Mesendoderm (in vitro differentiated cells): ENCODE measurements around the gene SIDT2.

ENCODE experiments used
- DNase-seq: peaks from one replicate; pipeline ENCODE4 v3.0.0; 2013
- H2AK5ac ChIP-seq: 2 replicates; pipeline ENCODE4 v1.6.1; 2013; ENCODE audit warnings: low read length, inconsistent platforms
- H2BK120ac ChIP-seq: 2 replicates; pipeline ENCODE4 v1.6.1; 2013; ENCODE audit warnings: low read depth, mild to moderate bottlenecking, low read length, moderate library complexity, mixed read lengths
- H2BK15ac ChIP-seq: replicated peaks from 2 replicates; pipeline ENCODE4 v1.6.1; 2013; ENCODE audit warnings: low read depth, mild to moderate bottlenecking, moderate library complexity
- H2BK5ac ChIP-seq: 2 replicates; pipeline ENCODE4 v1.6.1; 2013; ENCODE audit warnings: low read length, inconsistent platforms
- H3K18ac ChIP-seq: 2 replicates; pipeline ENCODE4 v1.6.1; 2013; ENCODE audit warnings: mild to moderate bottlenecking, low read length, mixed read lengths
- H3K23ac ChIP-seq: one replicate; pipeline ENCODE4 v1.6.1; 2013; ENCODE audit warnings: low read length
- H3K27ac ChIP-seq: 2 replicates; pipeline ENCODE4 v1.5.1; 2013; ENCODE audit warnings: low read depth, mild to moderate bottlenecking, inconsistent platforms, low read length, moderate library complexity
- H3K27me3 ChIP-seq: 2 replicates; pipeline ENCODE4 v1.6.1; 2013; ENCODE audit warnings: low read length, control low read depth, mild to moderate bottlenecking, inconsistent platforms; ENCODE audit not compliant: insufficient read depth, poor library complexity
- H3K36me3 ChIP-seq: 2 replicates; pipeline ENCODE4 v1.6.1; 2013; ENCODE audit warnings: low read length, inconsistent platforms; ENCODE audit not compliant: control insufficient read depth, insufficient read depth
- H3K4ac ChIP-seq: one replicate; pipeline ENCODE4 v1.6.1; 2013; ENCODE audit warnings: low read depth, mild to moderate bottlenecking, low read length, moderate library complexity
- H3K4me1 ChIP-seq: 2 replicates; pipeline ENCODE4 v1.6.1; 2013; ENCODE audit warnings: low read depth, low read length, inconsistent platforms; ENCODE audit not compliant: control insufficient read depth
- H3K4me2 ChIP-seq: 2 replicates; pipeline ENCODE4 v1.6.1; 2013; ENCODE audit warnings: low read length
- H3K4me3 ChIP-seq: 2 replicates; pipeline ENCODE4 v1.5.1; 2013; ENCODE audit warnings: mild to moderate bottlenecking, low read length
- H3K56ac ChIP-seq: one replicate; pipeline ENCODE4 v1.6.1; 2013; ENCODE audit warnings: low read length
- H3K79me1 ChIP-seq: 2 replicates; pipeline ENCODE4 v1.6.1; 2013; ENCODE audit warnings: low read length, inconsistent platforms
- H3K79me2 ChIP-seq: 2 replicates; pipeline ENCODE4 v1.6.1; 2013; ENCODE audit warnings: mild to moderate bottlenecking, low read length; ENCODE audit not compliant: control insufficient read depth, insufficient read depth
- H3K9ac ChIP-seq: 2 replicates; pipeline ENCODE4 v1.6.1; 2013; ENCODE audit warnings: low read length, inconsistent platforms
- H4K5ac ChIP-seq: one replicate; pipeline ENCODE4 v1.6.1; 2013; ENCODE audit warnings: low read length
- H4K8ac ChIP-seq: one replicate; pipeline ENCODE4 v1.6.1; 2013; ENCODE audit warnings: low read depth, mild to moderate bottlenecking, control low read depth, low read length, moderate library complexity
- WGBS: extraction: QIAGEN DNeasy Blood & Tissue Kit; methylation state at CpG from one replicate; pipeline ENCODE4 v1.1.7; 2013; ENCODE audit warnings: low lambda C conversion rate, missing lambda C conversion rate; ENCODE audit not compliant: insufficient coverage; ENCODE audit errors: extremely low coverage; 5-methylcytosine and 5-hydroxymethylcytosine counted together

The SIDT2 gene

DNA sequence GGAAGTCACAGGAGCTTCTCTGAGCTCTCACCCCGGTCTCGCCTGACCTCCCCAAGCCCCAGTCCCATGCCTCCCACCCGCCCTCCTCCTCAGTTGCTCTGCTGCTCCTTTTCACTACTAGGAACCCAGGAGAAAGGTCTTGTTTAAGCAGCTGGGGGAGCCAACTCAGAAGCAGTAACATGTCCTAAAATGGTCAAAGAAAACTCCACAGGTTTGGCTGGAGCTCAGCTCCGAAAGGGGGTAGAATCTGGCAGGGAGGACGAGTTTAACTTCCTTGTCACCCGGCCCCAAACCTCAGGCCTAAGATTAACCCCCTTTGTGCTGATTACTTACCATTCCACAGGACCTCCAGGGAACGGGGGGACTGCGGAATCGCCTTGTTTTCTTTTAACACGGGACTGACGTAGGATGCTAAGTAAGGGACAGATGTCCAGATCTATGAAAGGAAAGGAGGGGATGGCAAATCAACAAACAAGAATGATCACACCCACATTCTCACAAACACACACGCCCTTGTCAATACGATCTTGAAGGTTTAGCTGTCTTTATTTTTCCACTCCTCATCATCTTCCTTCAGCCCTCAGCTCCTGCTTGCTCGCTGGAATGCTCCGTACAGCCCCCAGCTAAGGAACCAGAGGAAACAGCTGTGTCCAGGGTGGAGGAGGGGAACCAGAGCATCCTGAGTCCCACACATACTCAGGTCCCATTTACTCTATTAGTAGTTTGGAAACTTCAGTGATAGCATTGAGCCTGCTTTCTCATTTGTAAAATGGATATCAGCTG is 39.8 kb downstream of the SIDT2 start:
- Histone ChIP-seq H3K79me1 (no peaks in the 10 kb centered on the region), H3K18ac (no peak overlapping the region), H3K4me3 (no peak overlapping the region), H3K4me2 (no peak overlapping the region), H3K4ac (no peak overlapping the region), H4K5ac (no peak overlapping the region), H3K79me2 (no peaks in the 10 kb centered on the region), H3K36me3 (peaks cover 10% of the 10 kb centered on the region), H2BK5ac (no peak overlapping the region), H3K9ac (no peak overlapping the region), H2AK5ac (no peak overlapping the region), H2BK15ac (no peak overlapping the region), H3K27ac (no peak overlapping the region), H4K8ac (no peak overlapping the region), H3K23ac (no peak overlapping the region), H2BK120ac (no peak overlapping the region), H3K56ac (no peak overlapping the region), H3K4me1 (no peaks in the 10 kb centered on the region), H3K27me3 (no peaks in the 10 kb centered on the region)
- WGBS = no CpG with 5 or more reads among the region's 15 CpGs
- DNase-seq = no peak

DNA sequence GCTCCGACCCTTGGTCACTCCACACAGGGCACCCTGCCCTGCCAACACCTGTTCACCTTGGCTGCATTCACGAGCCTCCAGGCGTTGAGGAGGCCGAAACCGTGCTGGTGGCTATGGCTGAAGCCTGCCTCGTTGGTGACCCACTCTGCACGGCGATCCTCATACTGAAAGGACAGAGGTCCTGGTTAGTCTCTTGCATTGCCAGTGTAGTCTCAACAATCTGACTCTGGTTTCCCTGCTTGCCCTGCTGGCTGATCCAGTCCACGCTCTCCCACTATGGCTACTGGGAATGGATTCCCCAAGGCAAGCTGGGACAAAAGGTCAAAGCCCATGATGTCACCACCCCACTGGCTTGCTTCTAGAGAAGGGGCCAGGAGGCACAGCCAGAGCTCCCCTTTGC is 40.5 kb downstream of the SIDT2 start:
- Histone ChIP-seq H3K36me3 (peaks cover 17% of the 10 kb centered on the region), H4K8ac (no peak overlapping the region), H3K27me3 (no peaks in the 10 kb centered on the region)

DNA sequence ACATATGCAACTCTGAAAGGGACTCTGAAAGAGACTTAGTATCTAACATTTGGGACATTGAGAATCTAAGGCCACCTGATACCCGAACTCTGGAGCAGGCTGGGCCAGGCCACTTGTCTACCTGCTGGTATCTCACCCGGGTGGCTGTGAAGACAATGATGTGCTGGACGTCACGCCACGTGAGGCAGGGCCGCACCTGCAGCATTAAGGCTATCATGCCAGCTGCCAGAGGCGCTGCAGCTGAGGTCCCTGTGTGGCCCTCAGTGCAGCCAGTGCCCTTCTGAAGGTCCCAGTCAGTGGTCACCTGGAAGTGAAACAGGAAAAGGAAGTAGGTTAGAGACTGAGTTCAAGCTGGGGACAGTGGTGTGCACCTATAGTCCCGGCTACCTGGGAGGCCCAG is 40.9 kb downstream of the SIDT2 start:
- peaks cover 18% of the 10 kb centered on the region for H3K36me3 ChIP-seq
- WGBS = no CpG with 5 or more reads among the region's 8 CpGs
- no peaks in the 10 kb centered on the region for H3K79me1 ChIP-seq
- no peak overlapping the region for H4K8ac ChIP-seq
- H2BK5ac ChIP-seq = no peak overlapping the region
- H3K18ac ChIP-seq = no peak overlapping the region
- no peaks in the 10 kb centered on the region for H3K79me2 ChIP-seq
- no peak overlapping the region for H3K4me3 ChIP-seq
- DNase-seq = no peak
- no peak overlapping the region for H2AK5ac ChIP-seq
- H3K4ac ChIP-seq = no peak overlapping the region
- H3K23ac ChIP-seq = no peak overlapping the region
- H3K4me2 ChIP-seq = no peak overlapping the region
- no peaks in the 10 kb centered on the region for H3K27me3 ChIP-seq
- H2BK15ac ChIP-seq = no peak overlapping the region
- no peak overlapping the region for H2BK120ac ChIP-seq
- no peak overlapping the region for H3K56ac ChIP-seq
- no peak overlapping the region for H3K27ac ChIP-seq
- H4K5ac ChIP-seq = no peak overlapping the region
- no peaks in the 10 kb centered on the region for H3K4me1 ChIP-seq
- no peak overlapping the region for H3K9ac ChIP-seq

More for the DNA sequence above, 40.5 kb downstream of the SIDT2 start:
- Histone ChIP-seq H2BK120ac (no peak overlapping the region), H3K4me3 (no peak overlapping the region), H3K79me2 (no peaks in the 10 kb centered on the region), H2AK5ac (no peak overlapping the region), H2BK5ac (no peak overlapping the region), H3K4ac (no peak overlapping the region), H2BK15ac (no peak overlapping the region), H3K56ac (no peak overlapping the region), H3K23ac (no peak overlapping the region), H4K5ac (no peak overlapping the region), H3K9ac (no peak overlapping the region), H3K4me2 (no peak overlapping the region), H3K27ac (no peak overlapping the region), H3K79me1 (no peaks in the 10 kb centered on the region), H3K4me1 (no peaks in the 10 kb centered on the region), H3K18ac (no peak overlapping the region)
- no peak for DNase-seq
- WGBS = no CpG with 5 or more reads among the region's 9 CpGs

DNA sequence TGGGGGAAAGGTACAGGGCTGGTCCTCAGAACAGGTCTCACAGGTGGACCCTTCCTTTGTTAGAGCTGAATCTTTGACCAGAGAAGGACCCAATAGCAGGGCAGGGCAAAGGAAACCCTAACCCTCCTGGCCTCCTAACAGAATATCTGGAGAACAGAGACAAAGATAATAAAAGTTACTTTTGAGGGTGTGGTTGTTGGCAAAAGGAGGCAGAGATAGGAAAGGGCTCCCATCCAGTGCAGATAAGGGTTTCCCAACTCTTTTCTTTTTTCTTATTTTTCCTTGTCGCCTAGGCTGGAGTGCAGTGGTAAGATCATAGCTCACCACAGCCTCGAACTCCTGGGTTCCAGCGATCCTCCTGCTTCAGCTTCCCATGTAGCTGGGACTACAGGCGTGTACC is 41.5 kb downstream of the SIDT2 start:
- Histone ChIP-seq H2BK5ac (no peak overlapping the region), H3K4ac (no peak overlapping the region), H3K79me1 (no peaks in the 10 kb centered on the region), H4K8ac (no peak overlapping the region), H3K4me3 (no peak overlapping the region), H3K36me3 (peaks cover 18% of the 10 kb centered on the region), H3K9ac (no peak overlapping the region), H2BK120ac (no peak overlapping the region), H2AK5ac (no peak overlapping the region), H3K4me2 (no peak overlapping the region), H3K18ac (no peak overlapping the region), H4K5ac (no peak overlapping the region), H2BK15ac (no peak overlapping the region), H3K27me3 (no peaks in the 10 kb centered on the region), H3K27ac (no peak overlapping the region), H3K56ac (no peak overlapping the region), H3K23ac (no peak overlapping the region), H3K79me2 (no peaks in the 10 kb centered on the region), H3K4me1 (no peaks in the 10 kb centered on the region)
- no CpG with 5 or more reads among the region's 4 CpGs for WGBS
- DNase-seq = no peak

GRCh38 chr11:117220568-117220967 is 42.0 kb downstream of the SIDT2 start:
- no peaks in the 10 kb centered on the region for H3K4me1 ChIP-seq
- no peak overlapping the region for H3K4me3 ChIP-seq

More at GRCh38 chr11:117220568-117220967, 42.0 kb downstream of the SIDT2 start:
- H3K18ac ChIP-seq = no peak overlapping the region
- H3K36me3 ChIP-seq = peaks cover 20% of the 10 kb centered on the region
- no peak overlapping the region for H2BK15ac ChIP-seq
- H3K27me3 ChIP-seq = no peaks in the 10 kb centered on the region
- no peak overlapping the region for H3K23ac ChIP-seq
- H3K79me1 ChIP-seq = no peaks in the 10 kb centered on the region
- H3K4me2 ChIP-seq = no peak overlapping the region
- no peak overlapping the region for H3K9ac ChIP-seq
- DNase-seq = no peak
- no peaks in the 10 kb centered on the region for H3K79me2 ChIP-seq
- no peak overlapping the region for H3K27ac ChIP-seq
- H4K8ac ChIP-seq = no peak overlapping the region
- H2BK120ac ChIP-seq = no peak overlapping the region
- H4K5ac ChIP-seq = no peak overlapping the region
- no CpG with 5 or more reads among the region's 9 CpGs for WGBS
- no peak overlapping the region for H3K56ac ChIP-seq
- H3K4ac ChIP-seq = no peak overlapping the region
- H2BK5ac ChIP-seq = no peak overlapping the region
- H2AK5ac ChIP-seq = no peak overlapping the region
